H9 (cell line): ENCODE data around the gene MMP14. TPM values are rescaled to one million over a fixed set of nuclear protein-coding genes. Genes with fewer than 3 reads are reported as not detected.

Source experiments
- DNase-seq: peaks from one replicate; pipeline ENCODE4 v3.0.0-alpha.2; 2017
- H2AFZ ChIP-seq: one replicate; pipeline ENCODE4 v1.6.1; 2013; ENCODE audit warnings: mild to moderate bottlenecking, low read length, control low read depth, moderate library complexity
- H2AK5ac ChIP-seq: 2 replicates; pipeline ENCODE4 v1.6.1; 2013; ENCODE audit warnings: low read length, control low read depth, mixed read lengths; ENCODE audit not compliant: insufficient read length
- H2BK120ac ChIP-seq: one replicate; pipeline ENCODE4 v1.6.1; 2013; ENCODE audit warnings: low read depth, mild to moderate bottlenecking, low read length, control low read depth, inconsistent platforms; ENCODE audit not compliant: poor library complexity, severe bottlenecking
- H2BK12ac ChIP-seq: 2 replicates; pipeline ENCODE4 v1.6.1; 2013; ENCODE audit warnings: low read length, control low read depth, mixed read lengths, low read depth; ENCODE audit not compliant: insufficient read length
- H2BK15ac ChIP-seq: 2 replicates; pipeline ENCODE4 v1.6.1; 2013; ENCODE audit warnings: low read depth, low read length, control low read depth
- H2BK20ac ChIP-seq: one replicate; pipeline ENCODE4 v1.6.1; 2013; ENCODE audit warnings: low read depth, mild to moderate bottlenecking, low read length, control low read depth, inconsistent platforms; ENCODE audit not compliant: poor library complexity, severe bottlenecking
- H2BK5ac ChIP-seq: 2 replicates; pipeline ENCODE4 v1.6.1; 2013; ENCODE audit warnings: low read length, control low read depth, mixed read lengths; ENCODE audit not compliant: insufficient read length
- H3K14ac ChIP-seq: 2 replicates; pipeline ENCODE4 v1.6.1; 2013; ENCODE audit warnings: low read length, control low read depth; ENCODE audit not compliant: insufficient read depth
- H3K18ac ChIP-seq: 2 replicates; pipeline ENCODE4 v1.6.1; 2013; ENCODE audit warnings: low read depth, mild to moderate bottlenecking, mixed read lengths, low read length, control low read depth; ENCODE audit not compliant: insufficient read length
- H3K23ac ChIP-seq: 2 replicates; pipeline ENCODE4 v1.6.1; 2013; ENCODE audit warnings: low read length, control low read depth, mixed read lengths, low read depth; ENCODE audit not compliant: insufficient read length
- H3K23me2 ChIP-seq: 2 replicates; pipeline ENCODE4 v1.6.1; 2013; ENCODE audit warnings: low read depth, mild to moderate bottlenecking, mixed read lengths, low read length, control low read depth; ENCODE audit not compliant: insufficient read length, poor library complexity, severe bottlenecking
- H3K27ac ChIP-seq: 2 replicates; pipeline ENCODE4 v1.5.1; 2013; ENCODE audit warnings: low read length, control low read depth, mixed read lengths, low read depth; ENCODE audit not compliant: insufficient read length
- H3K27me3 ChIP-seq: 2 replicates; pipeline ENCODE4 v1.6.1; 2013; ENCODE audit warnings: low read length, control low read depth, inconsistent platforms; ENCODE audit not compliant: insufficient read depth
- H3K4ac ChIP-seq: 2 replicates; pipeline ENCODE4 v1.6.1; 2013; ENCODE audit warnings: low read depth, mild to moderate bottlenecking, control low read depth, inconsistent platforms, low read length, moderate library complexity
- H3K4me1 ChIP-seq: 2 replicates; pipeline ENCODE4 v1.6.1; 2013; ENCODE audit warnings: low read length, control low read depth, inconsistent platforms; ENCODE audit not compliant: insufficient read depth
- H3K4me2 ChIP-seq: 2 replicates; pipeline ENCODE4 v1.6.1; 2013; ENCODE audit warnings: low read length, control low read depth, mixed read lengths; ENCODE audit not compliant: insufficient read length, insufficient read depth
- H3K56ac ChIP-seq: 2 replicates; pipeline ENCODE4 v1.6.1; 2013; ENCODE audit warnings: low read depth, mild to moderate bottlenecking, mixed read lengths, low read length, control low read depth; ENCODE audit not compliant: insufficient read length
- H3K79me1 ChIP-seq: 2 replicates; pipeline ENCODE4 v1.6.1; 2013; ENCODE audit warnings: low read depth, mild to moderate bottlenecking, moderate library complexity, low read length, control low read depth, inconsistent platforms; ENCODE audit not compliant: insufficient read depth, poor library complexity, severe bottlenecking
- H3K79me2 ChIP-seq: 2 replicates; pipeline ENCODE4 v1.6.1; 2013; ENCODE audit warnings: low read length, control low read depth, inconsistent platforms; ENCODE audit not compliant: insufficient read depth
- H3K9ac ChIP-seq: 2 replicates; pipeline ENCODE4 v1.6.1; 2013; ENCODE audit warnings: low read length, control low read depth, mixed read lengths; ENCODE audit not compliant: insufficient read length; ENCODE audit errors: extremely low read depth
- H3K9me3 ChIP-seq: one replicate; pipeline ENCODE4 v1.6.1; 2013; ENCODE audit warnings: low read depth, low read length, inconsistent platforms; ENCODE audit not compliant: control insufficient read depth
- H3T11ph ChIP-seq: one replicate; pipeline ENCODE4 v1.6.1; 2013; ENCODE audit warnings: mild to moderate bottlenecking, low read length, control low read depth, inconsistent platforms
- H4K20me1 ChIP-seq: one replicate; pipeline ENCODE4 v1.6.1; 2013; ENCODE audit not compliant: control insufficient read depth, insufficient read length, insufficient read depth
- H4K5ac ChIP-seq: 2 replicates; pipeline ENCODE4 v1.6.1; 2013; ENCODE audit warnings: low read depth, mild to moderate bottlenecking, mixed read lengths, low read length, control low read depth; ENCODE audit not compliant: insufficient read length
- H4K8ac ChIP-seq: replicated peaks from 2 replicates; pipeline ENCODE4 v1.6.1; 2013; ENCODE audit warnings: low read length, control low read depth, mixed read lengths, low read depth; ENCODE audit not compliant: insufficient read length
- H4K91ac ChIP-seq: 2 replicates; pipeline ENCODE4 v1.6.1; 2013; ENCODE audit warnings: low read depth, mild to moderate bottlenecking, moderate library complexity, mixed read lengths, low read length, control low read depth; ENCODE audit not compliant: insufficient read length
- H3K27ac Mint-ChIP-seq, 3 experiments: 2 replicates in 2 of 3; 3 replicates in 1 of 3; pipeline ENCODE4 v1.8.0; 2020 to 2021; ENCODE audit warnings: mixed read lengths in 3 of 3, mild to moderate bottlenecking in 1 of 3, moderate library complexity in 1 of 3
- H3K27me3 Mint-ChIP-seq: 2 replicates; pipeline ENCODE4 v1.8.0; 2021; ENCODE audit warnings: low read depth, mild to moderate bottlenecking, moderate library complexity, mixed read lengths
- H3K36me3 Mint-ChIP-seq, 3 experiments: 2 replicates in 2 of 3; 3 replicates in 1 of 3; pipeline ENCODE4 v1.8.0; 2020 to 2021; ENCODE audit warnings: low read depth in 3 of 3, mixed read lengths in 3 of 3; ENCODE audit not compliant: insufficient read depth in 1 of 3
- H3K4me1 Mint-ChIP-seq, 2 experiments: 2 replicates each; pipeline ENCODE4 v1.8.0; 2020; ENCODE audit warnings: mixed read lengths in 2 of 2
- H3K4me3 Mint-ChIP-seq, 2 experiments: 2 replicates in 1 of 2; 3 replicates in 1 of 2; pipeline ENCODE4 v1.8.0; 2020 to 2021; ENCODE audit warnings: mild to moderate bottlenecking in 2 of 2, mixed read lengths in 2 of 2, moderate library complexity in 1 of 2
- H3K9me3 Mint-ChIP-seq, 2 experiments: 2 replicates in 1 of 2; 3 replicates in 1 of 2; pipeline ENCODE4 v1.8.0; 2020; ENCODE audit warnings: mild to moderate bottlenecking in 2 of 2, mixed read lengths in 2 of 2, moderate library complexity in 1 of 2
- CTCF ChIP-seq: fragments of 200-600 bp; sonication (generic); conservative IDR thresholded peaks from 3 replicates; pipeline ENCODE4 v1.8.0; 2021; ENCODE audit warnings: antibody characterized with exemption, mild to moderate bottlenecking
- WGBS: extraction: QIAGEN DNeasy Blood & Tissue Kit; methylation state at CpG from one replicate; pipeline ENCODE4 v1.1.7; 2013; ENCODE audit warnings: missing lambda C conversion rate, low lambda C conversion rate, mixed read lengths; ENCODE audit not compliant: insufficient read length; ENCODE audit errors: extremely low coverage; 5-methylcytosine and 5-hydroxymethylcytosine counted together
- total RNA-seq: library from RNA; stranded (reverse); gene quantifications from 2 replicates; pipeline ENCODE4 v1.2.1, GENCODE V29; 2021

MMP14 gene
- total RNA-seq, 1 experiment from 2014 or later, result 56.5 TPM

GRCh38 chr14:22845821-22846625, 9.6 kb downstream of the MMP14 start:
- Histone ChIP-seq H3K27ac (no peak overlapping the region), H3K4me2 (no peak overlapping the region), H3K9ac (no peak overlapping the region), H4K8ac (no peak overlapping the region), H2BK5ac (no peak overlapping the region), H2AFZ (no peak overlapping the region), H2AK5ac (no peak overlapping the region), H2BK12ac (no peak overlapping the region), H3K18ac (no peak overlapping the region), H3K79me2 (no peaks in the 10 kb centered on the region), H2BK15ac (no peak overlapping the region), H4K5ac (no peak overlapping the region), H3K56ac (no peak overlapping the region), H3K79me1 (no peaks in the 10 kb centered on the region), H3K9me3 (no peaks in the 10 kb centered on the region), H3K4ac (no peak overlapping the region), H2BK120ac (no peak overlapping the region), H3K23ac (no peak overlapping the region), H3K4me1 (peaks cover 2% of the 10 kb centered on the region; the same call in 1 of the 2 replicates), H3K27me3 (no peaks in the 10 kb centered on the region), H3K14ac (no peak overlapping the region), H4K91ac (no peak overlapping the region), H3K23me2 (no peaks in the 10 kb centered on the region), H2BK20ac (no peak overlapping the region), H4K20me1 (no peaks in the 10 kb centered on the region), H3T11ph (no peak overlapping the region)
- TF ChIP-seq CTCF, result no peak
- Mint-ChIP-seq H3K4me3 (no peak overlapping the region), H3K36me3 (peaks cover 17 to 52% (median 50%) of the 10 kb centered on the region in 3 experiments), H3K27ac (no peak overlapping the region; a peak in 2 of 7 replicates), H3K27me3 (no peaks in the 10 kb centered on the region; the same call in 1 of the 2 replicates), H3K9me3 (no peaks in the 10 kb centered on the region), H3K4me1 (peaks cover 23 to 28% of the 10 kb centered on the region in 2 experiments)
- WGBS, result no CpG with 5 or more reads among the region's 26 CpGs
- DNase-seq, result no peak
